CD4-positive, alpha-beta T cell (primary cell): Measurements from ENCODE around the gene COG5. TPM values are rescaled to one million over a fixed set of nuclear protein-coding genes. Genes with fewer than 3 reads are reported as not detected.

Experiments
- ATAC-seq: fragments of 200-7000 bp; cut with Tn5 transposase; one replicate; pipeline ENCODE4 v1.10.0; 2022; ENCODE audit warnings: mild to moderate bottlenecking; ENCODE audit not compliant: poor library complexity
- CTCF ChIA-PET: fragments of 350-600 bp; sonication (Branson Sonifier 250); formaldehyde crosslinking; loops from one replicate; lab custom pipeline; 2021; ENCODE audit warnings: antibody characterized with exemption, inconsistent platforms; lab: Charles Lee
- POLR2A ChIA-PET: fragments of 350-600 bp; sonication (Branson Sonifier 250); formaldehyde crosslinking; loops from one replicate; lab custom pipeline; 2021; ENCODE audit warnings: antibody characterized with exemption, inconsistent platforms; lab: Charles Lee
- DNase-seq, 14 experiments: peaks; one replicate each; pipeline ENCODE4 v3.0.0-alpha.2; 2013 to 2020; ENCODE audit warnings: mixed read lengths in 2 of 14
- H3K27ac ChIP-seq, 2 donors: one replicate each; pipeline versions ENCODE4 v1.5.1 to v1.7.0; 2013; ENCODE audit warnings: low read length in 2 of 2, low read depth in 1 of 2, mild to moderate bottlenecking in 1 of 2
- H3K27me3 ChIP-seq, 2 experiments: 1 replicate in 1 of 2; 2 replicates in 1 of 2; pipeline versions ENCODE4 v1.6.1 to v1.7.0; 2013; ENCODE audit warnings: low read length in 2 of 2, control low read depth in 1 of 2, mild to moderate bottlenecking in 1 of 2, moderate library complexity in 1 of 2; ENCODE audit not compliant: insufficient read depth in 2 of 2, control insufficient read depth in 1 of 2
- H3K36me3 ChIP-seq: one replicate; pipeline ENCODE4 v1.6.1; 2013; ENCODE audit warnings: low read length, control low read depth; ENCODE audit not compliant: insufficient read depth
- H3K4me1 ChIP-seq: one replicate; pipeline ENCODE4 v1.6.1; 2013; ENCODE audit warnings: low read length, control low read depth; ENCODE audit not compliant: insufficient read depth
- H3K4me3 ChIP-seq: one replicate; pipeline ENCODE4 v1.5.1; 2013; ENCODE audit warnings: mild to moderate bottlenecking, low read length, moderate library complexity
- H3K9me3 ChIP-seq, 2 experiments: 1 replicate in 1 of 2; 2 replicates in 1 of 2; pipeline versions ENCODE4 v1.6.1 to v1.7.0; 2013; ENCODE audit warnings: low read length in 2 of 2, mild to moderate bottlenecking in 2 of 2, control low read depth in 1 of 2, moderate library complexity in 1 of 2; ENCODE audit not compliant: control insufficient read depth in 1 of 2, insufficient read depth in 1 of 2
- H3K27ac Mint-ChIP-seq: one replicate; pipeline ENCODE4 v1.8.0; 2020; ENCODE audit warnings: mixed read lengths
- H3K27me3 Mint-ChIP-seq: one replicate; pipeline ENCODE4 v1.8.0; 2021; ENCODE audit warnings: mixed read lengths
- H3K36me3 Mint-ChIP-seq: one replicate; pipeline ENCODE4 v1.8.0; 2021; ENCODE audit warnings: low read depth, mixed read lengths
- H3K4me1 Mint-ChIP-seq: one replicate; pipeline ENCODE4 v1.8.0; 2021; ENCODE audit warnings: low read depth, mixed read lengths
- H3K4me3 Mint-ChIP-seq: one replicate; pipeline ENCODE4 v1.8.0; 2020; ENCODE audit warnings: mild to moderate bottlenecking, mixed read lengths
- H3K9me3 Mint-ChIP-seq: one replicate; pipeline ENCODE4 v1.8.0; 2020; ENCODE audit warnings: mixed read lengths
- intact Hi-C, 2 experiments: fragments of 100-400 bp; cut with DNase I in 1 of 2; cut with micrococcal nuclease in 1 of 2; formaldehyde crosslinking; loops; one replicate each; pipeline versions ENCODE4 v1.15.1 to v1.9.0; 2023 to 2025; cut with DNase I, micrococcal nuclease
- total RNA-seq, 174 experiments: library from RNA in 2 of 174; stranded (reverse) in 2 of 174; gene quantifications; one replicate each; pipeline ENCODE4 v1.2.3 and lab custom pipeline; 2021 to 2026
- TF ChIP-seq, protein P1 (sequence below): fragments of 200-600 bp; IDR thresholded peaks from one replicate; pipeline ENCODE4 v1.8.0; 2022; ENCODE audit warnings: antibody characterized with exemption, mild to moderate bottlenecking

Gene COG5
- total RNA-seq, 2 experiments from 2014 or later: 43.4 to 44.5 TPM

- Histone ChIP-seq H3K36me3 (peaks cover 32% of the 10 kb centered on the region), H3K27me3 (no peaks in the 10 kb centered on the region), H3K4me3 (no peak overlapping the region), H3K9me3 (no peaks in the 10 kb centered on the region), H3K27ac (no peak overlapping the region), H3K4me1 (no peaks in the 10 kb centered on the region)
- ChIA-PET CTCF (no interaction called here), POLR2A (no interaction called here)
- no peak for DNase-seq
- Mint-ChIP-seq H3K36me3 (peaks cover 80% of the 10 kb centered on the region), H3K4me3 (no peak overlapping the region), H3K9me3 (peaks cover 11% of the 10 kb centered on the region), H3K27me3 (no peaks in the 10 kb centered on the region), H3K27ac (no peak overlapping the region), H3K4me1 (peaks cover 43% of the 10 kb centered on the region)
- ATAC-seq: no peak
- TF ChIP-seq, protein P1, sequence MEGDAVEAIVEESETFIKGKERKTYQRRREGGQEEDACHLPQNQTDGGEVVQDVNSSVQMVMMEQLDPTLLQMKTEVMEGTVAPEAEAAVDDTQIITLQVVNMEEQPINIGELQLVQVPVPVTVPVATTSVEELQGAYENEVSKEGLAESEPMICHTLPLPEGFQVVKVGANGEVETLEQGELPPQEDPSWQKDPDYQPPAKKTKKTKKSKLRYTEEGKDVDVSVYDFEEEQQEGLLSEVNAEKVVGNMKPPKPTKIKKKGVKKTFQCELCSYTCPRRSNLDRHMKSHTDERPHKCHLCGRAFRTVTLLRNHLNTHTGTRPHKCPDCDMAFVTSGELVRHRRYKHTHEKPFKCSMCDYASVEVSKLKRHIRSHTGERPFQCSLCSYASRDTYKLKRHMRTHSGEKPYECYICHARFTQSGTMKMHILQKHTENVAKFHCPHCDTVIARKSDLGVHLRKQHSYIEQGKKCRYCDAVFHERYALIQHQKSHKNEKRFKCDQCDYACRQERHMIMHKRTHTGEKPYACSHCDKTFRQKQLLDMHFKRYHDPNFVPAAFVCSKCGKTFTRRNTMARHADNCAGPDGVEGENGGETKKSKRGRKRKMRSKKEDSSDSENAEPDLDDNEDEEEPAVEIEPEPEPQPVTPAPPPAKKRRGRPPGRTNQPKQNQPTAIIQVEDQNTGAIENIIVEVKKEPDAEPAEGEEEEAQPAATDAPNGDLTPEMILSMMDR: no peak
- intact Hi-C loops: no loop called here
Observed at GRCh38 chr7:107534139-107534538, 29.6 kb downstream of the COG5 start.

DNA sequence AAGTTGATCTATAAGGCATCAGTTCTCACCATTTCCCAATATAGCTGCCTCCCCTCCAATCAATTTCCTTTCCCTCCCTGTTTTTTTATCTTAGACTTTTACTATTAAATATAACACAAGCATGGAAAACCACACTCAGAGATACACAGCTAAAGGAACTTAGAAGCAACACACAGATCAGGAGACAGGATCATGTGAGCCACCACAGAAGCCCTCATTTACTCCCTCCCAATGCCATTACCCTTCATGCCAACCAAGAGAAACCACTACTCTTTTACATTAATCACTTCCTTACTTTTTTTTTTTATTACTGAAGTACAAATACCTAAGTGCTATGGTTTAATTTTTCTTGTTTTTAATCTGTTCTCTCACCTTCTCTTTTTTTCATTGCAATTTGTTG is 33.0 kb downstream of the COG5 start:
- no peak for DNase-seq
- no peaks in the 10 kb centered on the region for H3K9me3 ChIP-seq
- H3K36me3 ChIP-seq: peaks cover 31% of the 10 kb centered on the region
- ChIA-PET CTCF (interaction anchor here (0.7 kb wide), 1 partner anchor 10 kb away, joined by 4 read pairs; no protein-coding TSS in a partner anchor), POLR2A (interaction anchor here (0.6 kb wide), 1 partner anchor 295 kb away, joined by 3 read pairs; no protein-coding TSS in a partner anchor)
- intact Hi-C loops: no loop called here
- TF ChIP-seq, protein P1: no peak
- no peak overlapping the region for H3K4me3 ChIP-seq
- peaks cover 48% of the 10 kb centered on the region for H3K4me1 Mint-ChIP-seq
- peaks cover 71% of the 10 kb centered on the region for H3K36me3 Mint-ChIP-seq
- H3K9me3 Mint-ChIP-seq: peaks cover 7% of the 10 kb centered on the region
- H3K27me3 Mint-ChIP-seq: no peaks in the 10 kb centered on the region
- no peak for ATAC-seq
- no peak overlapping the region for H3K27ac Mint-ChIP-seq
- H3K27ac ChIP-seq: no peak overlapping the region
- H3K4me3 Mint-ChIP-seq: no peak overlapping the region
- H3K4me1 ChIP-seq: no peaks in the 10 kb centered on the region
- H3K27me3 ChIP-seq: no peaks in the 10 kb centered on the region

DNA sequence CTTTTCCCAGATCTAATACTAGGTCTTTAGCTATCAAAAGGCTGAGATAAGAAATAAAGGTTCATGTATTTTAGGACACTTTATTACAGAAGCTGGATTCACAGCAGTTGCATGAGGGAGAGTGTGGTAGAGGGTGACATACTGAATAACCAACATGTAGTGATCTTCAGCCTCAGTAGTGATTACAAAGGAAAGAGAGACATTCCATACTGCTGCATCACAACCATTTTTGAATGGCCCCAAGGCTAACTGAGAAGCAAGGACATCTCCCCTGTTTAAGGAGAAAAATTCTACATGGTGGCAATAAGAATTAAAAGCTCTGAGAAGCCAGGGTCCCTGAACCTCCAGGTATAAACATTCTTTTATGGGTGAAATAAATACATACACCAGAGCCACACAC is 35.3 kb downstream of the COG5 start:
- intact Hi-C loops: no loop called here

More for the DNA sequence above, 35.3 kb downstream of the COG5 start:
- POLR2A ChIA-PET: no interaction called here
- Histone ChIP-seq H3K9me3 (no peaks in the 10 kb centered on the region), H3K27ac (no peak overlapping the region), H3K4me3 (no peak overlapping the region), H3K36me3 (peaks cover 44% of the 10 kb centered on the region), H3K27me3 (no peaks in the 10 kb centered on the region), H3K4me1 (no peaks in the 10 kb centered on the region)
- peaks cover 25% of the 10 kb centered on the region for H3K4me1 Mint-ChIP-seq
- TF ChIP-seq, protein P1: no peak
- no peak for DNase-seq
- ATAC-seq: no peak
- CTCF ChIA-PET: no interaction called here
- no peak overlapping the region for H3K27ac Mint-ChIP-seq
- H3K4me3 Mint-ChIP-seq: no peak overlapping the region
- H3K27me3 Mint-ChIP-seq: no peaks in the 10 kb centered on the region
- no peaks in the 10 kb centered on the region for H3K9me3 Mint-ChIP-seq
- peaks cover 65% of the 10 kb centered on the region for H3K36me3 Mint-ChIP-seq
